ENCODE measurements around the gene ARHGEF28. TPM values are rescaled to one million over a fixed set of nuclear protein-coding genes. Genes with fewer than 3 reads are reported as not detected.

ARHGEF28 gene
- total and polyA plus RNA-seq, 2 donors, result 7.3 to 7.4 TPM

- DNase-seq (ENCODE audit: low read depth in 6 of 9, low spot score in 9 of 9), result no peak
- Histone ChIP-seq H3K27me3 (ENCODE audit: control insufficient read depth in 2 of 2, insufficient read depth in 1 of 2, low read length in 1 of 2) (no peaks in the 10 kb centered on the region), H3K9me3 (ENCODE audit: control insufficient read depth in 2 of 2, insufficient read depth in 1 of 2, low read length in 1 of 2) (no peaks in the 10 kb centered on the region), H3K4me3 (ENCODE audit: low read length in 2 of 2) (no peak overlapping the region), H3K36me3 (ENCODE audit: control insufficient read depth in 2 of 2, insufficient read depth in 2 of 2, low read length in 1 of 2) (no peaks in the 10 kb centered on the region), H3K4me1 (ENCODE audit: control insufficient read depth in 2 of 2, insufficient read depth in 2 of 2, low read length in 2 of 2) (no peaks in the 10 kb centered on the region), H3K27ac (ENCODE audit: low read depth in 1 of 2, low read length in 1 of 2) (no peak overlapping the region)
- WGBS, result 72% methylated on average over 4 of the region's 4 CpGs
Measured at GRCh38 chr5:73861313-73861988, 235.5 kb downstream of the ARHGEF28 start.

GRCh38 chr5:73862796-73863195 is 236.8 kb downstream of the ARHGEF28 start:
- Histone ChIP-seq H3K27ac (ENCODE audit: low read depth in 1 of 2, low read length in 1 of 2) (no peak overlapping the region), H3K27me3 (ENCODE audit: control insufficient read depth in 2 of 2, insufficient read depth in 1 of 2, low read length in 1 of 2) (no peaks in the 10 kb centered on the region), H3K4me1 (ENCODE audit: control insufficient read depth in 2 of 2, insufficient read depth in 2 of 2, low read length in 2 of 2) (no peaks in the 10 kb centered on the region), H3K36me3 (ENCODE audit: control insufficient read depth in 2 of 2, insufficient read depth in 2 of 2, low read length in 1 of 2) (no peaks in the 10 kb centered on the region), H3K4me3 (ENCODE audit: low read length in 2 of 2) (no peak overlapping the region), H3K9me3 (ENCODE audit: control insufficient read depth in 2 of 2, insufficient read depth in 1 of 2, low read length in 1 of 2) (no peaks in the 10 kb centered on the region)
- DNase-seq (ENCODE audit: low read depth in 6 of 9, low spot score in 9 of 9), result no peak

GRCh38 chr5:73863876-73864275 is 237.9 kb downstream of the ARHGEF28 start:
- no peak overlapping the region for H3K4me3 ChIP-seq (ENCODE audit: low read length in 2 of 2)
- H3K36me3 ChIP-seq (ENCODE audit: control insufficient read depth in 2 of 2, insufficient read depth in 2 of 2, low read length in 1 of 2), result no peaks in the 10 kb centered on the region
- H3K27ac ChIP-seq (ENCODE audit: low read depth in 1 of 2, low read length in 1 of 2), result no peak overlapping the region
- H3K27me3 ChIP-seq (ENCODE audit: control insufficient read depth in 2 of 2, insufficient read depth in 1 of 2, low read length in 1 of 2), result no peaks in the 10 kb centered on the region
- no peaks in the 10 kb centered on the region for H3K4me1 ChIP-seq (ENCODE audit: control insufficient read depth in 2 of 2, insufficient read depth in 2 of 2, low read length in 2 of 2)
- 97% methylated on average over 3 of the region's 3 CpGs for WGBS
- no peak for DNase-seq (ENCODE audit: low read depth in 6 of 9, low spot score in 9 of 9)
- H3K9me3 ChIP-seq (ENCODE audit: control insufficient read depth in 2 of 2, insufficient read depth in 1 of 2, low read length in 1 of 2), result no peaks in the 10 kb centered on the region

GRCh38 chr5:73865315-73865714 is 239.3 kb downstream of the ARHGEF28 start:
- Histone ChIP-seq H3K9me3 (ENCODE audit: control insufficient read depth in 2 of 2, insufficient read depth in 1 of 2, low read length in 1 of 2) (no peaks in the 10 kb centered on the region), H3K4me3 (ENCODE audit: low read length in 2 of 2) (no peak overlapping the region), H3K4me1 (ENCODE audit: control insufficient read depth in 2 of 2, insufficient read depth in 2 of 2, low read length in 2 of 2) (no peaks in the 10 kb centered on the region), H3K27ac (ENCODE audit: low read depth in 1 of 2, low read length in 1 of 2) (no peak overlapping the region), H3K27me3 (ENCODE audit: control insufficient read depth in 2 of 2, insufficient read depth in 1 of 2, low read length in 1 of 2) (no peaks in the 10 kb centered on the region), H3K36me3 (ENCODE audit: control insufficient read depth in 2 of 2, insufficient read depth in 2 of 2, low read length in 1 of 2) (no peaks in the 10 kb centered on the region)
- no peak for DNase-seq (ENCODE audit: low read depth in 6 of 9, low spot score in 9 of 9)
- WGBS, result 97% methylated on average over 1 of the region's 1 CpG

- no peak for DNase-seq (ENCODE audit: low read depth in 6 of 9, low spot score in 9 of 9)
- Histone ChIP-seq H3K9me3 (ENCODE audit: control insufficient read depth in 2 of 2, insufficient read depth in 1 of 2, low read length in 1 of 2) (no peaks in the 10 kb centered on the region), H3K4me3 (ENCODE audit: low read length in 2 of 2) (no peak overlapping the region), H3K27ac (ENCODE audit: low read depth in 1 of 2, low read length in 1 of 2) (no peak overlapping the region), H3K27me3 (ENCODE audit: control insufficient read depth in 2 of 2, insufficient read depth in 1 of 2, low read length in 1 of 2) (no peaks in the 10 kb centered on the region), H3K36me3 (ENCODE audit: control insufficient read depth in 2 of 2, insufficient read depth in 2 of 2, low read length in 1 of 2) (no peaks in the 10 kb centered on the region), H3K4me1 (ENCODE audit: control insufficient read depth in 2 of 2, insufficient read depth in 2 of 2, low read length in 2 of 2) (no peaks in the 10 kb centered on the region)
- 88% methylated on average over 5 of the region's 5 CpGs for WGBS
Measured at GRCh38 chr5:73867345-73868335, 241.6 kb downstream of the ARHGEF28 start.

- Histone ChIP-seq H3K4me3 (ENCODE audit: low read length in 2 of 2) (no peak overlapping the region), H3K4me1 (ENCODE audit: control insufficient read depth in 2 of 2, insufficient read depth in 2 of 2, low read length in 2 of 2) (no peaks in the 10 kb centered on the region), H3K9me3 (ENCODE audit: control insufficient read depth in 2 of 2, insufficient read depth in 1 of 2, low read length in 1 of 2) (no peaks in the 10 kb centered on the region), H3K36me3 (ENCODE audit: control insufficient read depth in 2 of 2, insufficient read depth in 2 of 2, low read length in 1 of 2) (no peaks in the 10 kb centered on the region), H3K27me3 (ENCODE audit: control insufficient read depth in 2 of 2, insufficient read depth in 1 of 2, low read length in 1 of 2) (no peaks in the 10 kb centered on the region), H3K27ac (ENCODE audit: low read depth in 1 of 2, low read length in 1 of 2) (no peak overlapping the region)
- DNase-seq (ENCODE audit: low read depth in 6 of 9, low spot score in 9 of 9), result no peak
- 97% methylated on average over 7 of the region's 7 CpGs for WGBS
Measured at GRCh38 chr5:73883646-73884045, 257.6 kb downstream of the ARHGEF28 start.

GRCh38 chr5:73887688-73888087 is 261.7 kb downstream of the ARHGEF28 start:
- Histone ChIP-seq H3K4me1 (ENCODE audit: control insufficient read depth in 2 of 2, insufficient read depth in 2 of 2, low read length in 2 of 2) (no peaks in the 10 kb centered on the region), H3K27ac (ENCODE audit: low read depth in 1 of 2, low read length in 1 of 2) (no peak overlapping the region), H3K27me3 (ENCODE audit: control insufficient read depth in 2 of 2, insufficient read depth in 1 of 2, low read length in 1 of 2) (no peaks in the 10 kb centered on the region), H3K4me3 (ENCODE audit: low read length in 2 of 2) (no peak overlapping the region), H3K36me3 (ENCODE audit: control insufficient read depth in 2 of 2, insufficient read depth in 2 of 2, low read length in 1 of 2) (no peaks in the 10 kb centered on the region), H3K9me3 (ENCODE audit: control insufficient read depth in 2 of 2, insufficient read depth in 1 of 2, low read length in 1 of 2) (no peaks in the 10 kb centered on the region)
- WGBS, result 95% methylated on average over 4 of the region's 4 CpGs
- no peak for DNase-seq (ENCODE audit: low read depth in 6 of 9, low spot score in 9 of 9)

- Histone ChIP-seq H3K4me1 (ENCODE audit: control insufficient read depth in 2 of 2, insufficient read depth in 2 of 2, low read length in 2 of 2) (no peaks in the 10 kb centered on the region), H3K9me3 (ENCODE audit: control insufficient read depth in 2 of 2, insufficient read depth in 1 of 2, low read length in 1 of 2) (no peaks in the 10 kb centered on the region), H3K27me3 (ENCODE audit: control insufficient read depth in 2 of 2, insufficient read depth in 1 of 2, low read length in 1 of 2) (no peaks in the 10 kb centered on the region), H3K27ac (ENCODE audit: low read depth in 1 of 2, low read length in 1 of 2) (no peak overlapping the region), H3K4me3 (ENCODE audit: low read length in 2 of 2) (no peak overlapping the region), H3K36me3 (ENCODE audit: control insufficient read depth in 2 of 2, insufficient read depth in 2 of 2, low read length in 1 of 2) (no peaks in the 10 kb centered on the region)
- WGBS, result 96% methylated on average over 4 of the region's 4 CpGs
- no peak for DNase-seq (ENCODE audit: low read depth in 6 of 9, low spot score in 9 of 9)
Measured at GRCh38 chr5:73890569-73890968, 264.6 kb downstream of the ARHGEF28 start.

- Histone ChIP-seq H3K4me3 (ENCODE audit: low read length in 2 of 2) (no peak overlapping the region), H3K27ac (ENCODE audit: low read depth in 1 of 2, low read length in 1 of 2) (no peak overlapping the region), H3K9me3 (ENCODE audit: control insufficient read depth in 2 of 2, insufficient read depth in 1 of 2, low read length in 1 of 2) (no peaks in the 10 kb centered on the region), H3K36me3 (ENCODE audit: control insufficient read depth in 2 of 2, insufficient read depth in 2 of 2, low read length in 1 of 2) (no peaks in the 10 kb centered on the region), H3K4me1 (ENCODE audit: control insufficient read depth in 2 of 2, insufficient read depth in 2 of 2, low read length in 2 of 2) (no peaks in the 10 kb centered on the region), H3K27me3 (ENCODE audit: control insufficient read depth in 2 of 2, insufficient read depth in 1 of 2, low read length in 1 of 2) (no peaks in the 10 kb centered on the region)
- DNase-seq (ENCODE audit: low read depth in 6 of 9, low spot score in 9 of 9), result no peak
- WGBS, result 98% methylated on average over 6 of the region's 6 CpGs
Measured at GRCh38 chr5:73892218-73892617, 266.2 kb downstream of the ARHGEF28 start.
